Measurements from ENCODE around the gene KMT2A.

The KMT2A gene

GRCh38 chr11:118436639-118437207 is 431 bp downstream of the KMT2A start:
- H3K36me3 ChIP-seq (ENCODE audit: control insufficient read depth, insufficient read depth, low read length) = peaks cover 15% of the 10 kb centered on the region
- no peaks in the 10 kb centered on the region for H3K9me3 ChIP-seq (ENCODE audit: control insufficient read depth, insufficient read depth, low read length)
- H3K9ac ChIP-seq (ENCODE audit: low read depth, low read length) = peak overlapping the region; percentile 66
- peaks cover 36% of the 10 kb centered on the region for H3K4me1 ChIP-seq (ENCODE audit: control insufficient read depth, insufficient read depth, low read length)
- peak overlapping the region; percentile 98 for H3K27ac ChIP-seq (ENCODE audit: low read depth, low read length)
- peak overlapping the region; percentile 94 for H3K4me3 ChIP-seq (ENCODE audit: low read depth, low read length)
- peaks cover 8% of the 10 kb centered on the region for H3K27me3 ChIP-seq (ENCODE audit: control insufficient read depth, insufficient read depth, low read length)

GRCh38 chr11:118437208-118438125 is 1.2 kb downstream of the KMT2A start:
- H3K27ac ChIP-seq (ENCODE audit: low read depth, low read length) = peak overlapping the region; percentile 98
- H3K27me3 ChIP-seq (ENCODE audit: control insufficient read depth, insufficient read depth, low read length) = peaks cover 8% of the 10 kb centered on the region
- peak overlapping the region; percentile 66 for H3K9ac ChIP-seq (ENCODE audit: low read depth, low read length)
- no peaks in the 10 kb centered on the region for H3K9me3 ChIP-seq (ENCODE audit: control insufficient read depth, insufficient read depth, low read length)
- H3K4me1 ChIP-seq (ENCODE audit: control insufficient read depth, insufficient read depth, low read length) = peaks cover 44% of the 10 kb centered on the region
- H3K36me3 ChIP-seq (ENCODE audit: control insufficient read depth, insufficient read depth, low read length) = peaks cover 15% of the 10 kb centered on the region
- peak overlapping the region; percentile 94 for H3K4me3 ChIP-seq (ENCODE audit: low read depth, low read length)

- peaks cover 8% of the 10 kb centered on the region for H3K27me3 ChIP-seq (ENCODE audit: control insufficient read depth, insufficient read depth, low read length)
- peaks cover 15% of the 10 kb centered on the region for H3K36me3 ChIP-seq (ENCODE audit: control insufficient read depth, insufficient read depth, low read length)
- H3K4me1 ChIP-seq (ENCODE audit: control insufficient read depth, insufficient read depth, low read length) = peaks cover 52% of the 10 kb centered on the region
- peak overlapping the region; percentile 94 for H3K4me3 ChIP-seq (ENCODE audit: low read depth, low read length)
- H3K9ac ChIP-seq (ENCODE audit: low read depth, low read length) = no peak overlapping the region
- H3K9me3 ChIP-seq (ENCODE audit: control insufficient read depth, insufficient read depth, low read length) = no peaks in the 10 kb centered on the region
- H3K27ac ChIP-seq (ENCODE audit: low read depth, low read length) = peak overlapping the region; percentile 98
Observed at GRCh38 chr11:118438314-118438931, 2.1 kb downstream of the KMT2A start.

- Histone ChIP-seq H3K4me3 (ENCODE audit: low read depth, low read length) (0 out of 2 replicates have a peak overlapping the region, but pooled peaks have one; percentile 7), H3K27me3 (ENCODE audit: control insufficient read depth, insufficient read depth, low read length) (no peaks in the 10 kb centered on the region), H3K27ac (ENCODE audit: low read depth, low read length) (no peak overlapping the region), H3K4me1 (ENCODE audit: control insufficient read depth, insufficient read depth, low read length) (peaks cover 47% of the 10 kb centered on the region), H3K9me3 (ENCODE audit: control insufficient read depth, insufficient read depth, low read length) (no peaks in the 10 kb centered on the region), H3K36me3 (ENCODE audit: control insufficient read depth, insufficient read depth, low read length) (peaks cover 17% of the 10 kb centered on the region), H3K9ac (ENCODE audit: low read depth, low read length) (no peak overlapping the region)
Observed at GRCh38 chr11:118439646-118440045, 3.4 kb downstream of the KMT2A start.

DNA sequence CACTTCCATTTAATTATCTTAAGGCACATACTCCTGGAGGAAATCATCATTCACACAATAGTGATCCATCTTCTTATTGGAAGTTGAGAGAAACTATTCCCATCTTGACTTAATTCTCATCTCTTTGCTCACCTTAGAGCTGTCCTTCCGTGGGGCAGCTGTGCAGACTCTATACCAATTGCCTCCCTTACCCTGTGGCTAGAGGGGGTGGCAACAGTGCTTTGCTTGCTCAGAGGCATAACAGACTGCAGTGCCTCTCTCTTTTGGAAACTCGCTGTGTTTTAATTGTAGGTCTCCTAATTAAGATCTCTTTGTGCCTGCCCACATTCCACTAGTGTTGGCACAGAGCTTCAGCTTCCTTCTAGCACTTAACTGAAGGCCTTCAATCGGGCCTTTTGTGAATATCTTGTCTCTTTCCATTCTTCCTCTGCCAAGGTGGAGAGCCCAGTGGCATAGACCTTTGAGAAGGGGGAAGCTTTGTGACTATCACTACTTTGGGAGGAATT is 5.5 kb downstream of the KMT2A start:
- peaks cover 47% of the 10 kb centered on the region for H3K4me1 ChIP-seq (ENCODE audit: control insufficient read depth, insufficient read depth, low read length)
- H3K4me3 ChIP-seq (ENCODE audit: low read depth, low read length) = no peak overlapping the region
- H3K27me3 ChIP-seq (ENCODE audit: control insufficient read depth, insufficient read depth, low read length) = no peaks in the 10 kb centered on the region
- peaks cover 18% of the 10 kb centered on the region for H3K36me3 ChIP-seq (ENCODE audit: control insufficient read depth, insufficient read depth, low read length)
- H3K9me3 ChIP-seq (ENCODE audit: control insufficient read depth, insufficient read depth, low read length) = no peaks in the 10 kb centered on the region
- H3K27ac ChIP-seq (ENCODE audit: low read depth, low read length) = no peak overlapping the region
- H3K9ac ChIP-seq (ENCODE audit: low read depth, low read length) = no peak overlapping the region

GRCh38 chr11:118442301-118442700 is 6.0 kb downstream of the KMT2A start:
- Histone ChIP-seq H3K36me3 (ENCODE audit: control insufficient read depth, insufficient read depth, low read length) (peaks cover 18% of the 10 kb centered on the region), H3K9ac (ENCODE audit: low read depth, low read length) (no peak overlapping the region)

DNA sequence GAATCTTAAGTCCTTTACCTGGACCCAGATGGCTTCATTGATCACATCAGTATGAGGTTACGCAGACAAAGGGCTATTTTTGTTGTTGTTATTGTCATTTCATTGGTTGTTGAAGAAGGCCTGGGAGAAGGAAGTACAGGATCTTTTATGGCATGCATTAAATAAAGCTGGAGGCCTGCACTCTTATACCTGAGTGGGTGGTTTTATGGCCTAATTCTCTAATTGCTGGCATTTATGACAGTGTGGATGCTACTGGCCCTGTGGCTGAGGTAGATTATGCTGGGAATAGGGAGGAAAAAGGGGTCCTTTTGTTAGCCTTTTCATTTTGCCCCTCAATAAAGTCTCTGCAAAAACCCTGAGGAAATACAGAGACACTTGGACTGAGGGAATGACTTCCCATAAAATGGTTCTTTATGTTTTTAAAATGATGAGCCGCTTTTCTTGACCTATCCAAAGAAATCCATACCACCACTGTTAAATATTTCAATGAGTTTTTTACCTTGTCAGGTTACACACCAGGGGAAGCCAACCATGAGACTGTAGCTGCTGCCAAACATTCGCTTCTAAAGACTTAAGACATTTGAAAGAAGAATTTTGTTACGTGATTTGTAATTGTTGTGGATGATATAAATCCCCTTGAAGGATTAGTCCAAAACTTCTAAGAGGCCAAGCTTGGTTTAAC is 6.8 kb downstream of the KMT2A start:
- peak overlapping the region; percentile 17 for H3K27ac ChIP-seq (ENCODE audit: low read depth, low read length)
- peaks cover 18% of the 10 kb centered on the region for H3K36me3 ChIP-seq (ENCODE audit: control insufficient read depth, insufficient read depth, low read length)
- no peak overlapping the region for H3K4me3 ChIP-seq (ENCODE audit: low read depth, low read length)
- peaks cover 47% of the 10 kb centered on the region for H3K4me1 ChIP-seq (ENCODE audit: control insufficient read depth, insufficient read depth, low read length)
- no peak overlapping the region for H3K9ac ChIP-seq (ENCODE audit: low read depth, low read length)
- no peaks in the 10 kb centered on the region for H3K27me3 ChIP-seq (ENCODE audit: control insufficient read depth, insufficient read depth, low read length)
- no peaks in the 10 kb centered on the region for H3K9me3 ChIP-seq (ENCODE audit: control insufficient read depth, insufficient read depth, low read length)

More at GRCh38 chr11:118442301-118442700, 6.0 kb downstream of the KMT2A start:
- Histone ChIP-seq H3K9me3 (ENCODE audit: control insufficient read depth, insufficient read depth, low read length) (no peaks in the 10 kb centered on the region), H3K4me3 (ENCODE audit: low read depth, low read length) (no peak overlapping the region), H3K27ac (ENCODE audit: low read depth, low read length) (no peak overlapping the region), H3K4me1 (ENCODE audit: control insufficient read depth, insufficient read depth, low read length) (peaks cover 47% of the 10 kb centered on the region), H3K27me3 (ENCODE audit: control insufficient read depth, insufficient read depth, low read length) (no peaks in the 10 kb centered on the region)

GRCh38 chr11:118443590-118444218 is 7.4 kb downstream of the KMT2A start:
- Histone ChIP-seq H3K9ac (ENCODE audit: low read depth, low read length) (no peak overlapping the region), H3K36me3 (ENCODE audit: control insufficient read depth, insufficient read depth, low read length) (peaks cover 18% of the 10 kb centered on the region), H3K9me3 (ENCODE audit: control insufficient read depth, insufficient read depth, low read length) (no peaks in the 10 kb centered on the region), H3K27ac (ENCODE audit: low read depth, low read length) (no peak overlapping the region), H3K4me3 (ENCODE audit: low read depth, low read length) (no peak overlapping the region), H3K4me1 (ENCODE audit: control insufficient read depth, insufficient read depth, low read length) (peaks cover 40% of the 10 kb centered on the region), H3K27me3 (ENCODE audit: control insufficient read depth, insufficient read depth, low read length) (no peaks in the 10 kb centered on the region)

GRCh38 chr11:118447423-118447822 is 11.1 kb downstream of the KMT2A start:
- Histone ChIP-seq H3K4me1 (ENCODE audit: control insufficient read depth, insufficient read depth, low read length) (peaks cover 10% of the 10 kb centered on the region), H3K27me3 (ENCODE audit: control insufficient read depth, insufficient read depth, low read length) (no peaks in the 10 kb centered on the region), H3K4me3 (ENCODE audit: low read depth, low read length) (no peak overlapping the region), H3K36me3 (ENCODE audit: control insufficient read depth, insufficient read depth, low read length) (peaks cover 10% of the 10 kb centered on the region; the same call in 1 of the 2 replicates), H3K9me3 (ENCODE audit: control insufficient read depth, insufficient read depth, low read length) (no peaks in the 10 kb centered on the region), H3K27ac (ENCODE audit: low read depth, low read length) (no peak overlapping the region), H3K9ac (ENCODE audit: low read depth, low read length) (no peak overlapping the region)

- H3K4me1 ChIP-seq (ENCODE audit: control insufficient read depth, insufficient read depth, low read length) = 0 out of 2 replicates have a peak, but pooled peaks cover 2% of the 10 kb centered on the region
- peaks cover 11% of the 10 kb centered on the region; the same call in 1 of the 2 replicates for H3K36me3 ChIP-seq (ENCODE audit: control insufficient read depth, insufficient read depth, low read length)
- H3K9ac ChIP-seq (ENCODE audit: low read depth, low read length) = no peak overlapping the region
- no peaks in the 10 kb centered on the region for H3K9me3 ChIP-seq (ENCODE audit: control insufficient read depth, insufficient read depth, low read length)
- H3K27me3 ChIP-seq (ENCODE audit: control insufficient read depth, insufficient read depth, low read length) = no peaks in the 10 kb centered on the region
- no peak overlapping the region for H3K4me3 ChIP-seq (ENCODE audit: low read depth, low read length)
- no peak overlapping the region for H3K27ac ChIP-seq (ENCODE audit: low read depth, low read length)
Observed at GRCh38 chr11:118448294-118448693, 12.0 kb downstream of the KMT2A start.

Measured in HUES48 (cell line).